H9 (cell line): ENCODE results near the gene ALB. TPM values are rescaled to one million over a fixed set of nuclear protein-coding genes. Genes with fewer than 3 reads are reported as not detected.

Experiments used
- DNase-seq: peaks from one replicate; pipeline ENCODE4 v3.0.0-alpha.2; 2017
- H2AFZ ChIP-seq: one replicate; pipeline ENCODE4 v1.6.1; 2013; ENCODE audit warnings: mild to moderate bottlenecking, low read length, control low read depth, moderate library complexity
- H2AK5ac ChIP-seq: 2 replicates; pipeline ENCODE4 v1.6.1; 2013; ENCODE audit warnings: low read length, control low read depth, mixed read lengths; ENCODE audit not compliant: insufficient read length
- H2BK120ac ChIP-seq: one replicate; pipeline ENCODE4 v1.6.1; 2013; ENCODE audit warnings: low read depth, mild to moderate bottlenecking, low read length, control low read depth, inconsistent platforms; ENCODE audit not compliant: poor library complexity, severe bottlenecking
- H2BK12ac ChIP-seq: 2 replicates; pipeline ENCODE4 v1.6.1; 2013; ENCODE audit warnings: low read length, control low read depth, mixed read lengths, low read depth; ENCODE audit not compliant: insufficient read length
- H2BK15ac ChIP-seq: 2 replicates; pipeline ENCODE4 v1.6.1; 2013; ENCODE audit warnings: low read depth, low read length, control low read depth
- H2BK20ac ChIP-seq: one replicate; pipeline ENCODE4 v1.6.1; 2013; ENCODE audit warnings: low read depth, mild to moderate bottlenecking, low read length, control low read depth, inconsistent platforms; ENCODE audit not compliant: poor library complexity, severe bottlenecking
- H2BK5ac ChIP-seq: 2 replicates; pipeline ENCODE4 v1.6.1; 2013; ENCODE audit warnings: low read length, control low read depth, mixed read lengths; ENCODE audit not compliant: insufficient read length
- H3K14ac ChIP-seq: 2 replicates; pipeline ENCODE4 v1.6.1; 2013; ENCODE audit warnings: low read length, control low read depth; ENCODE audit not compliant: insufficient read depth
- H3K18ac ChIP-seq: 2 replicates; pipeline ENCODE4 v1.6.1; 2013; ENCODE audit warnings: low read depth, mild to moderate bottlenecking, mixed read lengths, low read length, control low read depth; ENCODE audit not compliant: insufficient read length
- H3K23ac ChIP-seq: 2 replicates; pipeline ENCODE4 v1.6.1; 2013; ENCODE audit warnings: low read length, control low read depth, mixed read lengths, low read depth; ENCODE audit not compliant: insufficient read length
- H3K23me2 ChIP-seq: 2 replicates; pipeline ENCODE4 v1.6.1; 2013; ENCODE audit warnings: low read depth, mild to moderate bottlenecking, mixed read lengths, low read length, control low read depth; ENCODE audit not compliant: insufficient read length, poor library complexity, severe bottlenecking
- H3K27ac ChIP-seq: 2 replicates; pipeline ENCODE4 v1.5.1; 2013; ENCODE audit warnings: low read length, control low read depth, mixed read lengths, low read depth; ENCODE audit not compliant: insufficient read length
- H3K27me3 ChIP-seq: 2 replicates; pipeline ENCODE4 v1.6.1; 2013; ENCODE audit warnings: low read length, control low read depth, inconsistent platforms; ENCODE audit not compliant: insufficient read depth
- H3K4ac ChIP-seq: 2 replicates; pipeline ENCODE4 v1.6.1; 2013; ENCODE audit warnings: low read depth, mild to moderate bottlenecking, control low read depth, inconsistent platforms, low read length, moderate library complexity
- H3K4me1 ChIP-seq: 2 replicates; pipeline ENCODE4 v1.6.1; 2013; ENCODE audit warnings: low read length, control low read depth, inconsistent platforms; ENCODE audit not compliant: insufficient read depth
- H3K4me2 ChIP-seq: 2 replicates; pipeline ENCODE4 v1.6.1; 2013; ENCODE audit warnings: low read length, control low read depth, mixed read lengths; ENCODE audit not compliant: insufficient read length, insufficient read depth
- H3K56ac ChIP-seq: 2 replicates; pipeline ENCODE4 v1.6.1; 2013; ENCODE audit warnings: low read depth, mild to moderate bottlenecking, mixed read lengths, low read length, control low read depth; ENCODE audit not compliant: insufficient read length
- H3K79me1 ChIP-seq: 2 replicates; pipeline ENCODE4 v1.6.1; 2013; ENCODE audit warnings: low read depth, mild to moderate bottlenecking, moderate library complexity, low read length, control low read depth, inconsistent platforms; ENCODE audit not compliant: insufficient read depth, poor library complexity, severe bottlenecking
- H3K79me2 ChIP-seq: 2 replicates; pipeline ENCODE4 v1.6.1; 2013; ENCODE audit warnings: low read length, control low read depth, inconsistent platforms; ENCODE audit not compliant: insufficient read depth
- H3K9ac ChIP-seq: 2 replicates; pipeline ENCODE4 v1.6.1; 2013; ENCODE audit warnings: low read length, control low read depth, mixed read lengths; ENCODE audit not compliant: insufficient read length; ENCODE audit errors: extremely low read depth
- H3K9me3 ChIP-seq: one replicate; pipeline ENCODE4 v1.6.1; 2013; ENCODE audit warnings: low read depth, low read length, inconsistent platforms; ENCODE audit not compliant: control insufficient read depth
- H3T11ph ChIP-seq: one replicate; pipeline ENCODE4 v1.6.1; 2013; ENCODE audit warnings: mild to moderate bottlenecking, low read length, control low read depth, inconsistent platforms
- H4K20me1 ChIP-seq: one replicate; pipeline ENCODE4 v1.6.1; 2013; ENCODE audit not compliant: control insufficient read depth, insufficient read length, insufficient read depth
- H4K5ac ChIP-seq: 2 replicates; pipeline ENCODE4 v1.6.1; 2013; ENCODE audit warnings: low read depth, mild to moderate bottlenecking, mixed read lengths, low read length, control low read depth; ENCODE audit not compliant: insufficient read length
- H4K8ac ChIP-seq: replicated peaks from 2 replicates; pipeline ENCODE4 v1.6.1; 2013; ENCODE audit warnings: low read length, control low read depth, mixed read lengths, low read depth; ENCODE audit not compliant: insufficient read length
- H4K91ac ChIP-seq: 2 replicates; pipeline ENCODE4 v1.6.1; 2013; ENCODE audit warnings: low read depth, mild to moderate bottlenecking, moderate library complexity, mixed read lengths, low read length, control low read depth; ENCODE audit not compliant: insufficient read length
- H3K27ac Mint-ChIP-seq, 3 experiments: 2 replicates in 2 of 3; 3 replicates in 1 of 3; pipeline ENCODE4 v1.8.0; 2020 to 2021; ENCODE audit warnings: mixed read lengths in 3 of 3, mild to moderate bottlenecking in 1 of 3, moderate library complexity in 1 of 3
- H3K27me3 Mint-ChIP-seq: 2 replicates; pipeline ENCODE4 v1.8.0; 2021; ENCODE audit warnings: low read depth, mild to moderate bottlenecking, moderate library complexity, mixed read lengths
- H3K36me3 Mint-ChIP-seq, 3 experiments: 2 replicates in 2 of 3; 3 replicates in 1 of 3; pipeline ENCODE4 v1.8.0; 2020 to 2021; ENCODE audit warnings: low read depth in 3 of 3, mixed read lengths in 3 of 3; ENCODE audit not compliant: insufficient read depth in 1 of 3
- H3K4me1 Mint-ChIP-seq, 2 experiments: 2 replicates each; pipeline ENCODE4 v1.8.0; 2020; ENCODE audit warnings: mixed read lengths in 2 of 2
- H3K4me3 Mint-ChIP-seq, 2 experiments: 2 replicates in 1 of 2; 3 replicates in 1 of 2; pipeline ENCODE4 v1.8.0; 2020 to 2021; ENCODE audit warnings: mild to moderate bottlenecking in 2 of 2, mixed read lengths in 2 of 2, moderate library complexity in 1 of 2
- H3K9me3 Mint-ChIP-seq, 2 experiments: 2 replicates in 1 of 2; 3 replicates in 1 of 2; pipeline ENCODE4 v1.8.0; 2020; ENCODE audit warnings: mild to moderate bottlenecking in 2 of 2, mixed read lengths in 2 of 2, moderate library complexity in 1 of 2
- CTCF ChIP-seq: fragments of 200-600 bp; sonication (generic); conservative IDR thresholded peaks from 3 replicates; pipeline ENCODE4 v1.8.0; 2021; ENCODE audit warnings: antibody characterized with exemption, mild to moderate bottlenecking
- WGBS: extraction: QIAGEN DNeasy Blood & Tissue Kit; methylation state at CpG from one replicate; pipeline ENCODE4 v1.1.7; 2013; ENCODE audit warnings: missing lambda C conversion rate, low lambda C conversion rate, mixed read lengths; ENCODE audit not compliant: insufficient read length; ENCODE audit errors: extremely low coverage; 5-methylcytosine and 5-hydroxymethylcytosine counted together
- total RNA-seq: library from RNA; stranded (reverse); gene quantifications from 2 replicates; pipeline ENCODE4 v1.2.1, GENCODE V29; 2021

Gene ALB
- total RNA-seq, 1 experiment from 2014 or later, result not detected

- Histone ChIP-seq H3K79me2 (no peaks in the 10 kb centered on the region), H3K23ac (no peak overlapping the region), H3K9me3 (no peaks in the 10 kb centered on the region), H2BK12ac (no peak overlapping the region), H2BK15ac (no peak overlapping the region), H3T11ph (no peak overlapping the region), H3K56ac (no peak overlapping the region), H3K79me1 (no peaks in the 10 kb centered on the region), H3K18ac (no peak overlapping the region), H2AK5ac (no peak overlapping the region), H3K23me2 (no peaks in the 10 kb centered on the region), H3K27ac (no peak overlapping the region), H2AFZ (no peak overlapping the region), H4K91ac (no peak overlapping the region), H2BK5ac (no peak overlapping the region), H3K4me1 (no peaks in the 10 kb centered on the region), H3K14ac (no peak overlapping the region), H4K20me1 (no peaks in the 10 kb centered on the region), H3K27me3 (no peaks in the 10 kb centered on the region), H2BK20ac (no peak overlapping the region), H3K4me2 (no peak overlapping the region), H3K9ac (no peak overlapping the region), H3K4ac (no peak overlapping the region), H4K8ac (no peak overlapping the region), H2BK120ac (no peak overlapping the region), H4K5ac (no peak overlapping the region)
- Mint-ChIP-seq H3K9me3 (no peaks in the 10 kb centered on the region), H3K4me3 (no peak overlapping the region), H3K27me3 (no peaks in the 10 kb centered on the region), H3K36me3 (no peaks in the 10 kb centered on the region), H3K27ac (no peak overlapping the region), H3K4me1 (peaks cover 3 to 6% of the 10 kb centered on the region in 2 experiments; a peak in 2 of 4 replicates)
- DNase-seq, result no peak
- no CpG with 5 or more reads among the region's 5 CpGs for WGBS
- no peak for TF ChIP-seq CTCF
Measured at GRCh38 chr4:73442275-73442674, 38.2 kb downstream of the ALB start.
